ENCODE results near the gene APLF.

The APLF gene

GRCh38 chr2:68467077-68467960 lies at the start of gene APLF, which contains the start of gene FBXO48:
Gene APLF, plus strand, starts transcription at chr2:68467585. Its CDS starts 147 bp downstream, at chr2:68467732.
Gene FBXO48, minus strand, starts transcription at chr2:68467294. Its CDS starts 2,149 bp downstream, at chr2:68465145.
- DNase-seq (ENCODE audit: low read depth in 2 of 2) = peak; percentile 94 to 98

- no peak for DNase-seq (ENCODE audit: low read depth in 2 of 2)
These were observed 49.5 kb upstream of the APLF start for GRCh38 chr2:68417926-68418325.

- DNase-seq (ENCODE audit: low read depth in 2 of 2) = no peak
These were observed 49.0 kb upstream of the APLF start for GRCh38 chr2:68418419-68418818.

GRCh38 chr2:68418855-68419254 lies 48.5 kb upstream of the APLF start:
- no peak for DNase-seq (ENCODE audit: low read depth in 2 of 2)

GRCh38 chr2:68420254-68420910 lies 47.0 kb upstream of the APLF start:
- DNase-seq (ENCODE audit: low read depth in 2 of 2) = no peak

- DNase-seq (ENCODE audit: low read depth in 2 of 2) = no peak
These were observed 43.3 kb upstream of the APLF start for GRCh38 chr2:68423966-68424650.

GRCh38 chr2:68425503-68425902 lies 41.9 kb upstream of the APLF start:
- no peak for DNase-seq (ENCODE audit: low read depth in 2 of 2)

- no peak for DNase-seq (ENCODE audit: low read depth in 2 of 2)
These were observed 40.9 kb upstream of the APLF start for GRCh38 chr2:68426446-68426845.

GRCh38 chr2:68426848-68427579 lies 40.4 kb upstream of the APLF start:
- no peak for DNase-seq (ENCODE audit: low read depth in 2 of 2)

- no peak for DNase-seq (ENCODE audit: low read depth in 2 of 2)
These were observed 39.3 kb upstream of the APLF start for GRCh38 chr2:68428126-68428525.

- no peak for DNase-seq (ENCODE audit: low read depth in 2 of 2)
These were observed 38.6 kb upstream of the APLF start for GRCh38 chr2:68428746-68429145.

GRCh38 chr2:68429311-68429826 lies 38.0 kb upstream of the APLF start:
- no peak for DNase-seq (ENCODE audit: low read depth in 2 of 2)

- DNase-seq (ENCODE audit: low read depth in 2 of 2) = no peak
These were observed 35.9 kb upstream of the APLF start for GRCh38 chr2:68431316-68431972.

- DNase-seq (ENCODE audit: low read depth in 2 of 2) = no peak
These were observed 34.4 kb upstream of the APLF start for GRCh38 chr2:68432696-68433658.

- no peak for DNase-seq (ENCODE audit: low read depth in 2 of 2)
These were observed 32.4 kb upstream of the APLF start for GRCh38 chr2:68434981-68435380.

- DNase-seq (ENCODE audit: low read depth in 2 of 2) = no peak
These were observed 31.8 kb upstream of the APLF start for GRCh38 chr2:68435615-68436014.

- DNase-seq (ENCODE audit: low read depth in 2 of 2) = no peak
These were observed 31.1 kb upstream of the APLF start for GRCh38 chr2:68436270-68436669.

GRCh38 chr2:68438455-68439303 lies 28.7 kb upstream of the APLF start:
- no peak for DNase-seq (ENCODE audit: low read depth in 2 of 2)
